Uterus (tissue), 4 donors: ENCODE results near the gene PSEN1. TPM values are rescaled to one million over a fixed set of nuclear protein-coding genes. Genes with fewer than 3 reads are reported as not detected.

Experiments used
- DNase-seq, 2 donors: peaks; one replicate each; pipeline ENCODE4 v3.0.0-alpha.2; 2019 to 2020
- H3K27ac ChIP-seq, 2 donors: fragments of 200-600 bp; sonication (generic); 1 replicate in 1 of 2; 2 replicates in 1 of 2; pipeline ENCODE4 v1.5.1; 2016 to 2018
- H3K27me3 ChIP-seq, 2 donors: fragments of 200-600 bp; sonication (generic); one replicate each; pipeline ENCODE4 v1.5.1; 2018 to 2019; ENCODE audit warnings: control low read depth in 1 of 2
- H3K36me3 ChIP-seq, 2 donors: fragments of 200-600 bp; sonication (generic); one replicate each; pipeline ENCODE4 v1.5.1; 2019; ENCODE audit warnings: control low read depth in 1 of 2
- H3K4me1 ChIP-seq, 2 donors: fragments of 200-600 bp; sonication (generic); one replicate each; pipeline ENCODE4 v1.5.1; 2018 to 2019; ENCODE audit warnings: control low read depth in 1 of 2
- H3K4me3 ChIP-seq, 2 donors: fragments of 200-600 bp; sonication (generic); 1 replicate in 1 of 2; 2 replicates in 1 of 2; pipeline ENCODE4 v1.5.1; 2018 to 2019; ENCODE audit warnings: mild to moderate bottlenecking in 1 of 2
- H3K9me3 ChIP-seq, 2 donors: fragments of 200-600 bp; sonication (generic); one replicate each; pipeline ENCODE4 v1.5.1; 2019; ENCODE audit warnings: control low read depth in 1 of 2
- CTCF ChIP-seq, 4 experiments: fragments of 200-600 bp in 2 of 4; fragments of 450-650 bp in 2 of 4; sonication (generic) in 2 of 4; IDR thresholded peaks; one replicate each; pipeline ENCODE4 v1.5.1; 2016 to 2019; ENCODE audit warnings: antibody characterized with exemption in 4 of 4, mild to moderate bottlenecking in 2 of 4, moderate library complexity in 1 of 4
- POLR2A ChIP-seq, 2 donors: fragments of 450-650 bp; IDR thresholded peaks; one replicate each; pipeline ENCODE4 v1.6.1; 2016; ENCODE audit warnings: antibody characterized with exemption in 2 of 2, mild to moderate bottlenecking in 1 of 2, moderate library complexity in 1 of 2
- intact Hi-C: fragments of 100-400 bp; cut with DNase I; formaldehyde crosslinking; loops from one replicate; pipeline ENCODE4 v1.15.1; 2023; ENCODE audit warnings: low total_unique reads
- small RNA-seq: library from RNA; depleted of rRNA; stranded (forward); fragments of <200 nt; gene quantifications from one replicate; pipeline ENCODE3, GENCODE V24; 2016
- total RNA-seq, 4 donors: library from RNA; depleted of rRNA in 3 of 4; stranded (reverse); fragments of >200 nt in 3 of 4; gene quantifications; one replicate each; pipeline versions ENCODE4 v1.1.0 to v1.2.4, GENCODE V29; 2014 to 2023
- donor health status: DM: yes; HTN: yes; CAD: no.

Gene PSEN1
- total RNA-seq, 4 donors from 2014 or later, result 38.8 to 129 (median 67.8) TPM

- H3K27ac ChIP-seq, result peak overlapping the region; percentile 3 to 60
- peak in 1 of 2 donors; percentile 44 for DNase-seq
- H3K4me1 ChIP-seq, result peaks cover 0 to 4% of the 10 kb centered on the region in 2 donors
- no peaks in the 10 kb centered on the region for H3K36me3 ChIP-seq
- TF ChIP-seq CTCF (IDR thresholded peaks at IDR 0.05) (no peak), POLR2A (IDR thresholded peaks at IDR 0.05) (no peak)
- intact Hi-C loops, result no loop called here
- H3K4me3 ChIP-seq, result peak overlapping the region; percentile 10 to 32
- H3K9me3 ChIP-seq, result no peaks in the 10 kb centered on the region
- H3K27me3 ChIP-seq, result no peaks in the 10 kb centered on the region
Observed at GRCh38 chr14:73269729-73270531, 133.6 kb downstream of the PSEN1 start.

DNA sequence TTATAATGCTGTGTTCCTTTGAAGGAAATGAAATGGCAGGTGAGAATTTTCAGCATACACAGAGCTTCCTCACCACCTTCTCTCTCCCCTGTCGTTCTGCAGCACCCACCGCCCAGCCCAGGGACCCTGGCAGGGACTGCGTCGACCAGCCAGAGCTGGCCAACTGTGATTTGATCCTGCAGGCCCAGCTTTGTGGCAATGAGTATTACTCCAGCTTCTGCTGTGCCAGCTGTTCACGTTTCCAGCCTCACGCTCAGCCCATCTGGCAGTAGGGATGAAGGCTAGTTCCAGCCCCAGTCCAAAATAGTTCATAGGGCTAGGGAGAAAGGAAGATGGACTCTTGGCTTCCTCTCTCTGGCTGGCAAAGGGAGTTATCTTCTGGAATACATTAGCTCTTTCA, 136.1 kb downstream of the PSEN1 start:
- H3K9me3 ChIP-seq, result no peaks in the 10 kb centered on the region
- H3K36me3 ChIP-seq, result no peaks in the 10 kb centered on the region
- H3K27me3 ChIP-seq, result no peaks in the 10 kb centered on the region
- H3K4me1 ChIP-seq, result peaks cover 0 to 4% of the 10 kb centered on the region in 2 donors
- no peak for DNase-seq
- TF ChIP-seq POLR2A (IDR thresholded peaks at IDR 0.05) (no peak), CTCF (IDR thresholded peaks at IDR 0.05) (no peak)
- no peak overlapping the region for H3K4me3 ChIP-seq
- H3K27ac ChIP-seq, result no peak overlapping the region
- intact Hi-C loops, result no loop called here

Small RNA genes lying within 50 kb of the gene (small RNA-seq; reads per million reads assigned to genes)
- gene AC004858.1 (not detected), gene RNU6-419P (not detected)

Other genes with a start within 250 kb of the PSEN1 start
- gene DPF3, start 242.4 kb upstream of the PSEN1 start, total RNA-seq, result 1 to 10 TPM in 2 of 4 donors, not detected in 2; 1.6 to 2.8 TPM
- gene DCAF4, start 210.0 kb upstream of the PSEN1 start, total RNA-seq, result 10 to 100 TPM in 3 of 4 donors, not detected in 1; 12.0 to 14.1 (median 13.7) TPM
- gene ZFYVE1, start 109.4 kb upstream of the PSEN1 start, total RNA-seq, result 10 to 100 TPM in 2 of 4 donors, 1 to 10 TPM in 2; 3.2 to 14.7 (median 9.8) TPM
- 10 to 100 TPM; 26.2 to 96.1 (median 61.4) TPM for gene RBM25, start 78.0 kb upstream of the PSEN1 start, total RNA-seq
- gene PAPLN, start 101.0 kb downstream of the PSEN1 start, total RNA-seq, result 10 to 100 TPM; 16.5 to 40.2 (median 33.1) TPM